ENCODE results near the gene SLC27A3. TPM values are rescaled to one million over a fixed set of nuclear protein-coding genes. Genes with fewer than 3 reads are reported as not detected.
A peak's percentile ranks its signal among the peaks of the same experiment; 100 is the strongest.
"Not testable (repeated sequence)": the region's sequence is repeated elsewhere in the genome, so short reads cannot be mapped to it uniquely, and the experiment has no call there.

Gene SLC27A3
- total RNA-seq, 1 donor from 2014 or later: 10.8 TPM

DNA sequence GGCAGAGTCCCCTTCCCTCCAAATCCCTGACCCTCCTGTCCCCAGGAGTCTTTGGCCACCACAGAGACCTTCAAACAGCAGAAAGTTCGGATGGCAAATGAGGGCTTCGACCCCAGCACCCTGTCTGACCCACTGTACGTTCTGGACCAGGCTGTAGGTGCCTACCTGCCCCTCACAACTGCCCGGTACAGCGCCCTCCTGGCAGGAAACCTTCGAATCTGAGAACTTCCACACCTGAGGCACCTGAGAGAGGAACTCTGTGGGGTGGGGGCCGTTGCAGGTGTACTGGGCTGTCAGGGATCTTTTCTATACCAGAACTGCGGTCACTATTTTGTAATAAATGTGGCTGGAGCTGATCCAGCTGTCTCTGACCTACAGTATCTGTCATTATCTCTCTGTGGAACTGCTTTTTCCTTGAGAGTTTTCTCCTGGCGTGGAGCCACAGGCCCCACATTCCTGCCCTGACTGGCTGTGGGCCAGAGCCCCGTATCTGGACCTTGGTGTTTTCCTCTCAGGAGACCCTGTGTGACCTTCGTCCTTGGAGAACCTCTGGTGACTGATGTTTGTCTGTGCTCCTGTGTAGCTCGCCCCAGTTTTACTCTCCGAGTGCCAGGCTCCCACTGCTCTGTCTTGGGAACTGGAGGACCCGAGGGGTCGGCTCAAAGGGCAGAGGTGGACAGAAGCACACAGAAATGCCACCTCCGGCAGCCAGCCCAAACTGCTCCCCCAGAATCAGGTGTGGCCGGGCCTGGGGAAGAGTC lies 4.8 kb downstream of the SLC27A3 start:
- Mint-ChIP-seq H3K4me1 (ENCODE audit: low read depth, unreplicated experiment) (peaks cover 8% of the 10 kb centered on the region), H3K36me3 (ENCODE audit: unreplicated experiment) (no peaks in the 10 kb centered on the region), H3K9me3 (ENCODE audit: unreplicated experiment) (peaks cover 2% of the 10 kb centered on the region), H3K27me3 (ENCODE audit: unreplicated experiment) (peaks cover 5% of the 10 kb centered on the region), H3K27ac (ENCODE audit: unreplicated experiment) (no peak overlapping the region), H3K4me3 (ENCODE audit: unreplicated experiment) (no peak overlapping the region)
- no peak for DNase-seq
- TF ChIP-seq, protein P1, sequence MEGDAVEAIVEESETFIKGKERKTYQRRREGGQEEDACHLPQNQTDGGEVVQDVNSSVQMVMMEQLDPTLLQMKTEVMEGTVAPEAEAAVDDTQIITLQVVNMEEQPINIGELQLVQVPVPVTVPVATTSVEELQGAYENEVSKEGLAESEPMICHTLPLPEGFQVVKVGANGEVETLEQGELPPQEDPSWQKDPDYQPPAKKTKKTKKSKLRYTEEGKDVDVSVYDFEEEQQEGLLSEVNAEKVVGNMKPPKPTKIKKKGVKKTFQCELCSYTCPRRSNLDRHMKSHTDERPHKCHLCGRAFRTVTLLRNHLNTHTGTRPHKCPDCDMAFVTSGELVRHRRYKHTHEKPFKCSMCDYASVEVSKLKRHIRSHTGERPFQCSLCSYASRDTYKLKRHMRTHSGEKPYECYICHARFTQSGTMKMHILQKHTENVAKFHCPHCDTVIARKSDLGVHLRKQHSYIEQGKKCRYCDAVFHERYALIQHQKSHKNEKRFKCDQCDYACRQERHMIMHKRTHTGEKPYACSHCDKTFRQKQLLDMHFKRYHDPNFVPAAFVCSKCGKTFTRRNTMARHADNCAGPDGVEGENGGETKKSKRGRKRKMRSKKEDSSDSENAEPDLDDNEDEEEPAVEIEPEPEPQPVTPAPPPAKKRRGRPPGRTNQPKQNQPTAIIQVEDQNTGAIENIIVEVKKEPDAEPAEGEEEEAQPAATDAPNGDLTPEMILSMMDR (IDR thresholded peaks at IDR 0.05; ENCODE audit: partially characterized antibody, unreplicated experiment): no peak

DNA sequence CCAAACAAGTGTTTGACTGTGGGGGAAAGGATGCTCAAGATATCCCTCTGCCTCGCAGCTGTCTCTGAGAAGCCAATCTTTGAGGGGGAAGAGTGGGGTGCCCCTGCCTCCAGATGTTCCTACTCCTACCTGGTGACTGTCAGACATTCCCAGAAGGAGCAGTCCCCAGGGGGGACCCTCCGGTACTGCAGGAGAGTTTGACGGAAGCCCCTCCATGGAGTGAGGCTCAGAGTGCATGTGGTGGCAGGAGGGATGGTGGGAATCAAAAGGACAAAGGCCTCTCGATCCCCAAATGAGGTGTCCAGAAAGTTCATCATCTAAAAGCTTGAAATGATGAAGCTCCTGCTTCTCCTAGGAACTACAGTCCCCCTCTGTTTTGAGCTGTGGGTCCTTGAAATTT lies 5.3 kb downstream of the SLC27A3 start:
- no peak overlapping the region for H3K27ac Mint-ChIP-seq (ENCODE audit: unreplicated experiment)
- H3K4me3 Mint-ChIP-seq (ENCODE audit: unreplicated experiment): no peak overlapping the region
- TF ChIP-seq, protein P1 (IDR thresholded peaks at IDR 0.05; ENCODE audit: partially characterized antibody, unreplicated experiment): no peak
- H3K4me1 Mint-ChIP-seq (ENCODE audit: low read depth, unreplicated experiment): peaks cover 8% of the 10 kb centered on the region
- H3K9me3 Mint-ChIP-seq (ENCODE audit: unreplicated experiment): peaks cover 6% of the 10 kb centered on the region
- DNase-seq: no peak
- peaks cover 5% of the 10 kb centered on the region for H3K27me3 Mint-ChIP-seq (ENCODE audit: unreplicated experiment)
- no peaks in the 10 kb centered on the region for H3K36me3 Mint-ChIP-seq (ENCODE audit: unreplicated experiment)

DNA sequence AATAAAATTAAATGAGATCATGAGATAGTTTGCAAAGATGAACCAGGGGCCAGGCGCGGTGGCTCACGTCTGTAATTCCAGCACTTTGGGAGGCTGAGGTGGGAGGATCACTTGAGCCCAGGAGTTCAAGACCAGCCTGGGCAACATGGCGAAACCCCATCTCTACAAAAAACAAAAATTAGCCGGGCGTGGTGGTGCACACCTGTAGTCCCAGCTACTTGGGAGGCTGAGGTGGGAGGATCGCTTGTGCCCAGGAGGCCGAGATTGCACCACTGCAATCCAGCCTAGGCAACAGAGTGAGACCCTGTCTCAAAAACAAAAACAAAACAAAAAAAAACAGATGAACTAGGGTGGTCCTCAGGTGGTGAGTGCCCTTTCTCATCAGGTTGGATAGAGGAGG lies 7.4 kb downstream of the SLC27A3 start:
- not testable (repeated sequence) for H3K27me3 Mint-ChIP-seq (ENCODE audit: unreplicated experiment); H3K36me3 Mint-ChIP-seq (ENCODE audit: unreplicated experiment); DNase-seq; H3K9me3 Mint-ChIP-seq (ENCODE audit: unreplicated experiment); H3K4me1 Mint-ChIP-seq (ENCODE audit: low read depth, unreplicated experiment)
- H3K27ac Mint-ChIP-seq (ENCODE audit: unreplicated experiment): peak overlapping the region; percentile 22
- H3K4me3 Mint-ChIP-seq (ENCODE audit: unreplicated experiment): peak overlapping the region; percentile 93

DNA sequence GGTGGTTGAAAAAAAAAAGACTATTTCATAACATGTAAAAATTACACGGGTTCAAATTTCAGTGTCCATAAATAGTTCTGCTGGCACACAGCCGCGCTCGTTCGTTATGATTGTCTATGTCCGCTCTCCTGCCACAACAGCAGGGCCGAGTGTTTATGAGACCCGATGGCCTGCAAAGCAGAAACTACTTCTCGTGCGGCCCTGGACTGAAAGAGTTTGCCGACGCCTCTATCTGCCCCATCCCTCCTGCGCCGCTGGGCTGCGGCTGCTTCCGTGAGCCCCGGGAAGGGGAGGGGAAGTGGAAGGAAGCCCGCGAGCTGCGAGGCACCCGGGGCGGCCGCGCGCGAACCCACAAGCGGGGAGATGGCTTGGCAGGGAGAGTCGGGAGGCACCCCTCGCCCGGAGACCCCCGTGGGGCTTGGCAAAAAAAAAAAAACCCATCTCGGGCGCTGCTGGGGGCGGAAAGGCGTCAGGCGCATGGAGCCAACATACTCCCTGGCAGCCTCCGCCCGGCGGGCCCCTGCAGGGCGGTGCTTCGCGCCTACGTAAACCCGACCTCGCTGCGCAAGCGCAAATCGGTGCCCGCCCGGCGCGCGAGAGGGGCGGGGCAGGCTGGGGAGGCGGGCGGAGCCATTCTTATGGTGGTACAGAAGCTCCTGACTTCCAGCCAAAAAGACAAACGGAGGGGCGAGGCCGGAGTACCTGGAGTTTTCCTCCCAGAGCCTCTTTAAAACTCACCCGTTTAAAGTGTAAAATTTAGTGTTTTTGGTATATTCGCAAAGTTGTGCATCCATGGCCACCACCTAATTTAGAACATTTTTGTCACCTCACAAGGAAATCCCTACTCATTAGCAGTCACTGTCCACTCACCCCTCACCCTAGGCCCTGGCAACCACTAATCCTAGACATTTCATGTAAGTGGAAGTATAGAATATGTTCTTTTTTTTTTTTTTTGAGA lies 8.3 kb downstream of the SLC27A3 start:
- Mint-ChIP-seq H3K4me1 (ENCODE audit: low read depth, unreplicated experiment) (peaks cover 3% of the 10 kb centered on the region), H3K4me3 (ENCODE audit: unreplicated experiment) (peak overlapping the region; percentile 93), H3K9me3 (ENCODE audit: unreplicated experiment) (peaks cover 4% of the 10 kb centered on the region), H3K27ac (ENCODE audit: unreplicated experiment) (peak overlapping the region; percentile 89), H3K27me3 (ENCODE audit: unreplicated experiment) (peaks cover 4% of the 10 kb centered on the region), H3K36me3 (ENCODE audit: unreplicated experiment) (no peaks in the 10 kb centered on the region)
- TF ChIP-seq, protein P1 (IDR thresholded peaks at IDR 0.05; ENCODE audit: partially characterized antibody, unreplicated experiment): no peak
- DNase-seq: peak; percentile 95

DNA sequence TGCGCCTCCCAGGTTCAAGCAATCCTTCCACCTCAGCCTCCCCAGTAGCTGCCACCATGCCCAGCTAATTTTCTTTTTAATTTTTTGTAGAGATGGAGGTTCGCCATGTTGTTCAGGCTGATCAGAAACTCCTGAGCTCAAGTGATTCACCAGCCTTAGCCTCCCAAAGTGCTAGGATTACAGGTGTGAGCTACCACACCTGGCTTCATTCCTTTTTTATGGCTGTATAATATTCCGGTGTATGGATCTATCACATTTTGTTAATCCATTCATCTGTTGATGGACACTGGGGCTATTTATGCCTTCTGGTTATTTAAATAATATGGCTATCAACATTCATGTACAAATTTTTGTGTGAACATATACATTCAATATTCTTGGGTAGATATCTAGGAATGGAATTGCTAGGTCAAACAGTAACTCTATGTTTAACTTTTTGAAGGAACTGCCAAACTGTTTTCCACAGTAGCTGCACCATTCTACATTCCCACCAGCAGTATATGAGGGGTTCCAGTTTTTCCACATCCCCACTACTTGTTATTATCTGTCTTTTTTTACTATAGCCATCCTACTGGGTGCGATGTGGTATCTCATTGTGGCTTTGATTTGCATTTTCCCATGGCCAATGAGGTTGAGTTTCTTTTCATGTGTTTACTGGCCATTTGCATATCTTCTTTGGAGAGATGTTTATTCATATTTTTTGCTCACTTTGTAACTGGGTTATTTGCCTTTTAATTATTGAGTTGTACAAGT lies 11.0 kb downstream of the SLC27A3 start:
- H3K27me3 Mint-ChIP-seq (ENCODE audit: unreplicated experiment): peaks cover 3% of the 10 kb centered on the region
- H3K4me1 Mint-ChIP-seq (ENCODE audit: low read depth, unreplicated experiment): peaks cover 10% of the 10 kb centered on the region
- no peak overlapping the region for H3K4me3 Mint-ChIP-seq (ENCODE audit: unreplicated experiment)

More for the DNA sequence above, 11.0 kb downstream of the SLC27A3 start:
- Mint-ChIP-seq H3K36me3 (ENCODE audit: unreplicated experiment) (no peaks in the 10 kb centered on the region), H3K9me3 (ENCODE audit: unreplicated experiment) (peaks cover 6% of the 10 kb centered on the region), H3K27ac (ENCODE audit: unreplicated experiment) (no peak overlapping the region)
- TF ChIP-seq, protein P1 (IDR thresholded peaks at IDR 0.05; ENCODE audit: partially characterized antibody, unreplicated experiment): no peak
- no peak for DNase-seq

Measured in glutamatergic neuron (in vitro differentiated cells).